Erythroblast (primary cell): Measurements from ENCODE around the gene FHOD1.

ENCODE experiments used
- GATA1 ChIP-seq: IDR thresholded peaks from 2 replicates; pipeline ENCODE4 v1.6.1; 2011; ENCODE audit warnings: low read depth, mild to moderate bottlenecking, control low read depth, low read length, moderate library complexity
- POLR2A ChIP-seq: IDR thresholded peaks from 2 replicates; pipeline ENCODE4 v1.6.1; 2011; ENCODE audit warnings: mild to moderate bottlenecking, low read length

DNA sequence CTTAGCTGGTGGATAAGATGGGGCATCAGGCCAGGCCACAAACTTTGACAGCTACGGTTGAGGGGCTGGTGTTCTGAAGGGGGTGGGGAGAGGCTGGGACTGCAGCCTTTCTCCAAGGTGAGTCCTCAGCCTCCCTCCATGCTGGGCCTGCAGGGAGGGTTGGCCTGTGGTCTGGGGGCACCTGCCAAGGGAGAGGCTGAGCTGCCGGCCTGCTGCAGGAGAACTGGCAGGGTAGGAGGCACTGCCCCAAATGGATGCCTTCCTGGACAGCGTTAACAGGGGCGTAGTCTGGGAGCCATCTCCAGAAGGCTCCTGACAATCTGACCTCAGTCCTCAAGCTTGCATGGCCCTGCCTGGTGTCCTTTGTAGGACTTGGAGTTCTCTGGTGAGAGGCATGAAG lies 43.2 kb downstream of the FHOD1 start:
- TF ChIP-seq POLR2A (no peak), GATA1 (no peak)
